Measurements from ENCODE around the gene ZC3H11A.

ZC3H11A gene

DNA sequence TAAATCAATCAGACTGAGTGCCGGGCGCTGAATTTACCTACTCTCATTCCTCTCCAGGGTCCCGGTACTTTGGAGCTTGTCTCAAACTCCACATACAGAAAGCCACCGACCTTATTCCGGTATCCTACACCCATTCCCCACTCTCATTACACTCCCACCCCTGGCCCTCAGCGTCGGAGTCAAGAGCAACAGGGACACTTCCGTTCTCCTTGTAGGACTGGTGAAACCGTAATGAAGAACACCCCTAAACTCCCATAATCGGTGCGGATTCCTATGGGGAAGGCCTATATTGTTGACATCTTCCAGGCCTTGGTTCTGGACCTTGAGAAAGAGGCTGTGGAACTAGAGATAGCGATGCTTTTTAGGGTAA is 798 bp downstream of the ZC3H11A start:
- DNase-seq (ENCODE audit: low read depth) = peak; percentile 33
- TF ChIP-seq, protein P1, sequence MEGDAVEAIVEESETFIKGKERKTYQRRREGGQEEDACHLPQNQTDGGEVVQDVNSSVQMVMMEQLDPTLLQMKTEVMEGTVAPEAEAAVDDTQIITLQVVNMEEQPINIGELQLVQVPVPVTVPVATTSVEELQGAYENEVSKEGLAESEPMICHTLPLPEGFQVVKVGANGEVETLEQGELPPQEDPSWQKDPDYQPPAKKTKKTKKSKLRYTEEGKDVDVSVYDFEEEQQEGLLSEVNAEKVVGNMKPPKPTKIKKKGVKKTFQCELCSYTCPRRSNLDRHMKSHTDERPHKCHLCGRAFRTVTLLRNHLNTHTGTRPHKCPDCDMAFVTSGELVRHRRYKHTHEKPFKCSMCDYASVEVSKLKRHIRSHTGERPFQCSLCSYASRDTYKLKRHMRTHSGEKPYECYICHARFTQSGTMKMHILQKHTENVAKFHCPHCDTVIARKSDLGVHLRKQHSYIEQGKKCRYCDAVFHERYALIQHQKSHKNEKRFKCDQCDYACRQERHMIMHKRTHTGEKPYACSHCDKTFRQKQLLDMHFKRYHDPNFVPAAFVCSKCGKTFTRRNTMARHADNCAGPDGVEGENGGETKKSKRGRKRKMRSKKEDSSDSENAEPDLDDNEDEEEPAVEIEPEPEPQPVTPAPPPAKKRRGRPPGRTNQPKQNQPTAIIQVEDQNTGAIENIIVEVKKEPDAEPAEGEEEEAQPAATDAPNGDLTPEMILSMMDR (conservative IDR thresholded peaks at IDR 0.05; ENCODE audit: control insufficient read depth, insufficient read depth, low read depth, low read length) = no peak
- peak overlapping the region; percentile 78 for H3K4me3 ChIP-seq (ENCODE audit: control insufficient read depth, low read depth, low read length)

DNA sequence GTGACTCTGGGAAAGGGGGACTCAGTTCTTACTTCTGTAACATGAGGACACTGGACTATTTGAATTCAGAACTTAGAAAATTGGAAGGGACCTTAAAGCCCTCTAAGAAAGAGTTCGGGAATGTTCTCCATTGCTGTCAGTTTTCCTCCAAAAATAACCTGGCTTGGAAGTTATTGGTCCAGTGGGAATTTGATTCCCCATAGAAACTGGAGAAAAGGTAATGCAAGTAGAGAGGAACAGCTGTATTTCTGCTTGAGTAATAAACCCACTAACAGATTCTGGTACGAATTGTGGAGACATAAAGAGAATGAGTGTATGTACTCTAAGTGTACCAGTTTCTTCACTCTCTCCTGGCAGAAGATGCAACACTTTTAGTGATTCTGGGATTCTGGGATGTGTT is 1.8 kb downstream of the ZC3H11A start:
- TF ChIP-seq, protein P1 (conservative IDR thresholded peaks at IDR 0.05; ENCODE audit: control insufficient read depth, insufficient read depth, low read depth, low read length) = no peak
- peak; percentile 67 for DNase-seq (ENCODE audit: low read depth)
- H3K4me3 ChIP-seq (ENCODE audit: control insufficient read depth, low read depth, low read length) = peak overlapping the region; percentile 78

DNA sequence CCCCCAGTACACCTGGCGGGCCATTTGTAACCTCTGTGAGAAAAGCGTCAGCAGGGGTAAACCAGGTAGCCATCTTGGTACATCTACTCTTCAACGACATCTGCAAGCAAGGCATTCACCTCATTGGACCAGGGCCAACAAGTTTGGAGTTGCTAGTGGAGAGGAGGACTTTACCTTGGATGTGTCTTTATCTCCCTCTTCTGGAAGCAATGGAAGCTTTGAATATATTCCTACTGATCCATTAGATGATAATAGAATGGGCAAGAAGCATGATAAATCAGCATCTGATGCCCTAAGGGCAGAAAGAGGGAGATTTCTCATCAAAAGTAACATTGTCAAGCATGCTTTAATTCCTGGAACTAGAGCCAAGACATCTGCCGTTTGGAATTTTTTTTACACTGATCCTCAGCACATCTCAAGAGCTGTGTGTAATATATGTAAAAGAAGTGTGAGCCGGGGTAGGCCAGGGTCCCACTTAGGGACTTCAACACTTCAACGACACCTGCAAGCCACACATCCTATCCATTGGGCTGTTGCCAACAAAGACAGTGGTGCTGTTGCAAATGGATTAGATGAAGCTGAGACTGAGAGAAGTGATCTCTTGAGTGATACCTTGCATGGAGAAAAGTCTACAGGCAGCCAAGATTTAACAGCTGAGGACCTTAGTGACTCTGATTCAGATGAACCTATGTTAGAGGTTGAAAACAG is 2.7 kb downstream of the ZC3H11A start:
- no peak for DNase-seq (ENCODE audit: low read depth)
- TF ChIP-seq, protein P1 (conservative IDR thresholded peaks at IDR 0.05; ENCODE audit: control insufficient read depth, insufficient read depth, low read depth, low read length) = no peak
- H3K4me3 ChIP-seq (ENCODE audit: control insufficient read depth, low read depth, low read length) = no peak overlapping the region

DNA sequence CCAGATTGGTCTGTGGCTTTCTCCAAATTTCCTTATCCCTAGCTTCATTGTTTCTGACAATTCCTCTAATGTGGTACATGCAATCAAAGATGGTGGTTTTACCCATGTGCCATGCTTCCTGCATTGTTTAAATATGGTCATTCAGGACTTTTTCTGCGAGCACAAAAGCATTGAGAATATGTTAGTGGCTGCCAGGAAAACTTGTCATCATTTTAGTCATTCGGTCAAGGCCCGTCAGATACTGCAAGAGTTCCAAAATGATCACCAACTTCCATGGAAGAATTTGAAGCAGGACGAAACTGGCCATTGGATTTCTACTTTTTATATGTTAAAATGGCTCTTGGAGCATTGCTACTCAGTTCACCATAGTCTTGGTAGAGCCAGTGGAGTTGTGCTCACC is 3.7 kb downstream of the ZC3H11A start:
- TF ChIP-seq, protein P1 (conservative IDR thresholded peaks at IDR 0.05; ENCODE audit: control insufficient read depth, insufficient read depth, low read depth, low read length) = no peak
- no peak overlapping the region for H3K4me3 ChIP-seq (ENCODE audit: control insufficient read depth, low read depth, low read length)
- peak; percentile 60 for DNase-seq (ENCODE audit: low read depth)

DNA sequence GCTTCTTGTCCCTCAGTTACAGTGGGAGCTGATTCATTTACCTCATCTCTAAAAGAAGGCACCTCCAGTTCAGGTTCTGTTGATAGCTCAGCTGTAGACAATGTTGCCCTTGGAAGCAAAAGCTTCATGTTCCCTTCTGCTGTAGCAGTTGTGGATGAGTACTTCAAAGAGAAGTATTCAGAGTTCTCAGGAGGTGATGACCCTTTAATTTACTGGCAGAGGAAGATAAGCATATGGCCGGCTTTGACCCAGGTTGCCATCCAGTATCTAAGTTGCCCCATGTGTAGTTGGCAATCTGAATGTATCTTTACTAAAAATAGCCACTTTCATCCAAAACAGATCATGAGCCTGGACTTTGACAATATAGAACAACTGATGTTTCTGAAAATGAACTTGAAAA is 4.5 kb downstream of the ZC3H11A start:
- TF ChIP-seq, protein P1 (conservative IDR thresholded peaks at IDR 0.05; ENCODE audit: control insufficient read depth, insufficient read depth, low read depth, low read length) = no peak
- DNase-seq (ENCODE audit: low read depth) = no peak
- no peak overlapping the region for H3K4me3 ChIP-seq (ENCODE audit: control insufficient read depth, low read depth, low read length)

DNA sequence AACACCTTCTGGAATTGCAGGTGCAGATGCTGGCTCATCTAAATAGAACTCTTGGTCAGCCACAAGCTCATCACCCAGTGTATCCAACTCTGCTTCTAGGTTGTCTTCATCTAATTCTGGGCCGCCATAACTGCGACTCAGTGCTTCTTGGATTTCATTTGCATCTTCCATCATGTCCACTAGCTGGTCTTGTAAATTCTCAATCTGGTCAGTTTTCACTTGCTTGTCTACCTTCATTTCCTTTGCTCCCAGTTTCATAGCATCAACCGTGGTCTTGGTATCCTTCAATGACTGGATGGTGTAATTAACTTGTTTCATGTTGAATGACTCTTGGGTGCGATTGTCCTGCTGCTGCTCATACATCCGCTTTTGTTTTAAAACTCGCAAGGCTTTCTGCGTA is 10.3 kb downstream of the ZC3H11A start:
- H3K4me3 ChIP-seq (ENCODE audit: control insufficient read depth, low read depth, low read length) = no peak overlapping the region
- TF ChIP-seq, protein P1 (conservative IDR thresholded peaks at IDR 0.05; ENCODE audit: control insufficient read depth, insufficient read depth, low read depth, low read length) = no peak
- DNase-seq (ENCODE audit: low read depth) = no peak

DNA sequence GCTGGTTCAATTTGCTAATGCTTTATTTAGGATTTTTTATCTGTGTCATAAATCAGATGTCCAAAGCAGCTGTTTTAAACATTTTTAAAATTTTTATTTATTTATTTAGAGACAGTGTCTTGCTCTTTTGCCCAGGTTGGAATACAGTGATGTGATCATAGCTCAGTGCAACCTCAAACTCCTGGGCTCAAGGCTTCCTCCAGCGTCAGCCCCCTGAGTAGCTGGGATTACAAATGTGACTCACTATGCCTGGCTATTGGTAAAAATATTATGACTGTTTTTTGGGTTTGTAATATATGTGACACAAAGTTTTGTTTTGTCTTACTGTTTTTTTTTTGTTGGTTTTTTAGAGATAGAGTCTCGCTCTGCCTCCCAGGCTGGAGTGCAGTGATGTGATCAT is 11.8 kb downstream of the ZC3H11A start:
- TF ChIP-seq, protein P1 (conservative IDR thresholded peaks at IDR 0.05; ENCODE audit: control insufficient read depth, insufficient read depth, low read depth, low read length) = no peak
- no peak overlapping the region for H3K4me3 ChIP-seq (ENCODE audit: control insufficient read depth, low read depth, low read length)
- peak; percentile 85 for DNase-seq (ENCODE audit: low read depth)
